HG03045 (cell line): Measurements from ENCODE around the gene MIPEP.

Experiments
- ATAC-seq: cut with Tn5 transposase; IDR thresholded peaks from one replicate; pipeline ENCODE4 v1.9.1; 2021; ENCODE audit warnings: mild to moderate bottlenecking, moderate library complexity; ENCODE audit not compliant: unreplicated experiment

Gene MIPEP

GRCh38 chr13:23855360-23855759 is 33.8 kb downstream of the MIPEP start:
- no peak for ATAC-seq

- ATAC-seq, result no peak
Measured at GRCh38 chr13:23852351-23852750, 36.8 kb downstream of the MIPEP start.

GRCh38 chr13:23851106-23851505 is 38.1 kb downstream of the MIPEP start:
- ATAC-seq, result no peak

GRCh38 chr13:23850134-23850533 is 39.1 kb downstream of the MIPEP start:
- no peak for ATAC-seq

GRCh38 chr13:23849670-23850069 is 39.5 kb downstream of the MIPEP start:
- no peak for ATAC-seq

GRCh38 chr13:23848646-23849141 is 40.5 kb downstream of the MIPEP start:
- ATAC-seq, result no peak

- ATAC-seq, result no peak
Measured at GRCh38 chr13:23848019-23848418, 41.2 kb downstream of the MIPEP start.

GRCh38 chr13:23847497-23847896 is 41.7 kb downstream of the MIPEP start:
- no peak for ATAC-seq

- ATAC-seq, result no peak
Measured at GRCh38 chr13:23845105-23845725, 44.0 kb downstream of the MIPEP start.

GRCh38 chr13:23844132-23844531 is 45.1 kb downstream of the MIPEP start:
- no peak for ATAC-seq

- no peak for ATAC-seq
Measured at GRCh38 chr13:23843436-23843835, 45.8 kb downstream of the MIPEP start.

- no peak for ATAC-seq
Measured at GRCh38 chr13:23842406-23842805, 46.8 kb downstream of the MIPEP start.

- ATAC-seq, result no peak
Measured at GRCh38 chr13:23833733-23834611, 55.2 kb downstream of the MIPEP start.

- no peak for ATAC-seq
Measured at GRCh38 chr13:23828866-23829265, 60.3 kb downstream of the MIPEP start.

GRCh38 chr13:23828086-23828485 is 61.1 kb downstream of the MIPEP start:
- ATAC-seq, result no peak

GRCh38 chr13:23825179-23825578 is 64.0 kb downstream of the MIPEP start:
- ATAC-seq, result no peak

- no peak for ATAC-seq
Measured at GRCh38 chr13:23824371-23824770, 64.8 kb downstream of the MIPEP start.

GRCh38 chr13:23822252-23822824 is 66.9 kb downstream of the MIPEP start:
- ATAC-seq, result no peak

- ATAC-seq, result no peak
Measured at GRCh38 chr13:23820530-23820929, 68.7 kb downstream of the MIPEP start.

GRCh38 chr13:23817830-23818229 is 71.4 kb downstream of the MIPEP start:
- ATAC-seq, result no peak

- ATAC-seq, result no peak
Measured at GRCh38 chr13:23817136-23817535, 72.1 kb downstream of the MIPEP start.

- no peak for ATAC-seq
Measured at GRCh38 chr13:23813635-23814034, 75.6 kb downstream of the MIPEP start.
